ENCODE data around the gene CPLANE1.

The CPLANE1 gene

GRCh38 chr5:37153661-37154060 is 95.5 kb downstream of the CPLANE1 start:
- no peak for ATAC-seq
- TF ChIP-seq RARB (CRISPR knock-in tag; IDR thresholded peaks at IDR 0.05) = no peak
- TF ChIP-seq TSHZ2 (CRISPR knock-in tag; IDR thresholded peaks at IDR 0.05) = no peak
- TF ChIP-seq ZFP30 (CRISPR knock-in tag; IDR thresholded peaks at IDR 0.05) = no peak
- no peak for TF ChIP-seq CSDC2 (CRISPR knock-in tag; IDR thresholded peaks at IDR 0.05)
- no peak for TF ChIP-seq ZNF565 (CRISPR knock-in tag; conservative IDR thresholded peaks at IDR 0.05; ENCODE audit: low read depth)
- TF ChIP-seq GLIS3 (CRISPR knock-in tag; IDR thresholded peaks at IDR 0.05) = no peak
- TF ChIP-seq BACH2 (CRISPR knock-in tag; IDR thresholded peaks at IDR 0.05; ENCODE audit: borderline replicate concordance) = no peak
- TF ChIP-seq OSR1 (CRISPR knock-in tag; IDR thresholded peaks at IDR 0.05) = no peak
- no peak for TF ChIP-seq ISL1 (CRISPR knock-in tag; IDR thresholded peaks at IDR 0.05)
- no peak for TF ChIP-seq ESRRG (CRISPR knock-in tag; IDR thresholded peaks at IDR 0.05)
- TF ChIP-seq ZFP3 (CRISPR knock-in tag; IDR thresholded peaks at IDR 0.05) = no peak

GRCh38 chr5:37146896-37147295 is 102.3 kb downstream of the CPLANE1 start:
- no peak for ATAC-seq

More at GRCh38 chr5:37146896-37147295, 102.3 kb downstream of the CPLANE1 start:
- no peak for TF ChIP-seq PATZ1 (CRISPR knock-in tag; IDR thresholded peaks at IDR 0.05; ENCODE audit: borderline replicate concordance)
- TF ChIP-seq CSRNP3 (CRISPR knock-in tag; IDR thresholded peaks at IDR 0.05) = no peak
- TF ChIP-seq ARNTL (CRISPR knock-in tag; IDR thresholded peaks at IDR 0.05; ENCODE audit: borderline replicate concordance, low read depth) = no peak
- TF ChIP-seq GLIS3 (CRISPR knock-in tag; IDR thresholded peaks at IDR 0.05) = no peak
- TF ChIP-seq BACH2 (CRISPR knock-in tag; IDR thresholded peaks at IDR 0.05; ENCODE audit: borderline replicate concordance) = no peak
- TF ChIP-seq ZFP3 (CRISPR knock-in tag; IDR thresholded peaks at IDR 0.05) = no peak
- no peak for TF ChIP-seq ZNF8 (CRISPR knock-in tag; IDR thresholded peaks at IDR 0.05)
- no peak for TF ChIP-seq ISL1 (CRISPR knock-in tag; IDR thresholded peaks at IDR 0.05)
- TF ChIP-seq TSHZ2 (CRISPR knock-in tag; IDR thresholded peaks at IDR 0.05) = no peak
- TF ChIP-seq POU6F1 (CRISPR knock-in tag; IDR thresholded peaks at IDR 0.05; ENCODE audit: borderline replicate concordance, low read depth) = no peak
- TF ChIP-seq TCF4 (CRISPR knock-in tag; IDR thresholded peaks at IDR 0.05; ENCODE audit: borderline replicate concordance) = no peak
- no peak for TF ChIP-seq RARB (CRISPR knock-in tag; IDR thresholded peaks at IDR 0.05)

All from SK-N-SH treated with all-trans-retinoic acid at 6 μM for 48 hours (cell line).